ENCODE measurements around the gene PTBP3.

The PTBP3 gene

GRCh38 chr9:112170235-112170634 is 163.2 kb downstream of the PTBP3 start:
- no peak for DNase-seq

- DNase-seq: no peak
Observed at GRCh38 chr9:112169368-112169767, 164.1 kb downstream of the PTBP3 start.

- no peak for DNase-seq
Observed at GRCh38 chr9:112168197-112168596, 165.2 kb downstream of the PTBP3 start.
